ENCODE data around the gene IL23A.

- TF ChIP-seq CTCF (IDR thresholded peaks at IDR 0.05) (no peak), POLR2A (IDR thresholded peaks at IDR 0.05) (no peak), POLR2AphosphoS5 (IDR thresholded peaks at IDR 0.05) (no peak)
These were observed 39.3 kb downstream of the IL23A start for GRCh38 chr12:56377989-56378316.

All from prostate gland (tissue), 2 donors.